ENCODE results near the gene RIBC1.
A peak's percentile ranks its signal among the peaks of the same experiment; 100 is the strongest.
"Not testable (repeated sequence)": the region's sequence is repeated elsewhere in the genome, so short reads cannot be mapped to it uniquely, and the experiment has no call there.

The RIBC1 gene

DNA sequence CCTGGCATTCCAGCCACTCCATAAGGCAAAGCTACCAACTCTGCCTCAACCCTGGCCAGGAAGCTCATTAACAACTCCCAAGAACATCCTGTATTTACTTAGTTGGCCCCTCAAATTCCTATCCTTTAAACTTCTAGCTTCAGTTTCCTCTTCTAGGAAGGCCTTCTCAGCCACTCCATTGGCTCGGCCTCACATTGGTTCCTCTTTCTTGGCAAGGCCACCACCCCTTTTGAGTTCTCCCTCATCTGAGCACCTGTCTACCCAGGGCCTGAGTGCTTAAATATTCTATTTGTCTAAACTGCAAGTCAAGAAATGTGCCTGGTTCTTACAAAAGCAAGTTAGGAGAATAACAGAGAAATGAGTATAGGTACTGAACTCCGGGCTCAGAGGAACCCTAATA lies 10.2 kb upstream of the RIBC1 start:
- DNase-seq (ENCODE audit: low read depth) = no peak
- in situ Hi-C loops (cut with HindIII; ENCODE audit: low sequenced_read_pairs) = no loop called here
- TF ChIP-seq, protein P1, sequence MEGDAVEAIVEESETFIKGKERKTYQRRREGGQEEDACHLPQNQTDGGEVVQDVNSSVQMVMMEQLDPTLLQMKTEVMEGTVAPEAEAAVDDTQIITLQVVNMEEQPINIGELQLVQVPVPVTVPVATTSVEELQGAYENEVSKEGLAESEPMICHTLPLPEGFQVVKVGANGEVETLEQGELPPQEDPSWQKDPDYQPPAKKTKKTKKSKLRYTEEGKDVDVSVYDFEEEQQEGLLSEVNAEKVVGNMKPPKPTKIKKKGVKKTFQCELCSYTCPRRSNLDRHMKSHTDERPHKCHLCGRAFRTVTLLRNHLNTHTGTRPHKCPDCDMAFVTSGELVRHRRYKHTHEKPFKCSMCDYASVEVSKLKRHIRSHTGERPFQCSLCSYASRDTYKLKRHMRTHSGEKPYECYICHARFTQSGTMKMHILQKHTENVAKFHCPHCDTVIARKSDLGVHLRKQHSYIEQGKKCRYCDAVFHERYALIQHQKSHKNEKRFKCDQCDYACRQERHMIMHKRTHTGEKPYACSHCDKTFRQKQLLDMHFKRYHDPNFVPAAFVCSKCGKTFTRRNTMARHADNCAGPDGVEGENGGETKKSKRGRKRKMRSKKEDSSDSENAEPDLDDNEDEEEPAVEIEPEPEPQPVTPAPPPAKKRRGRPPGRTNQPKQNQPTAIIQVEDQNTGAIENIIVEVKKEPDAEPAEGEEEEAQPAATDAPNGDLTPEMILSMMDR (IDR thresholded peaks at IDR 0.05; ENCODE audit: low read depth, low read length, missing control alignments) = no peak
- no peak overlapping the region for H3K4me3 ChIP-seq (ENCODE audit: low read depth, low read length)

DNA sequence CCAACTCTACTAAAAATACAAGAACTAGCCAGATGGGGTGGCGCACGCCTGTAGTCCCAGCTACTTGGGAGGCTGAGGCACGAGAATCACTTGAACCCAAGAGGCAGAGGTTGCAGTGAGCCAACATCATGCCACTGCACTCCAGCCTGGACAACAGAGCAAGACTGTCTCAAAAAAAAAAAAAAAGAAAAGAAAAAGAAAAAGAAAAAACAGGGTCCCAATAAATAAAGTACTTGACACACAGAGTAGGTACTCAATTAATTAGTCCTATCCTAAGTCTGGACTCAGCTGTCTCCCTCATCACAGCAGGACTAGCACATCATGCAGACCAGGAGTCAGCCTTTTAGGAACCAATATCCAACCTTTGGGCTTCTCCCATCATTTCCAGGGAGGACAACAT lies 2.3 kb upstream of the RIBC1 start:
- H3K4me3 ChIP-seq (ENCODE audit: low read depth, low read length); in situ Hi-C loops (cut with HindIII; ENCODE audit: low sequenced_read_pairs); DNase-seq (ENCODE audit: low read depth): not testable (repeated sequence)

DNA sequence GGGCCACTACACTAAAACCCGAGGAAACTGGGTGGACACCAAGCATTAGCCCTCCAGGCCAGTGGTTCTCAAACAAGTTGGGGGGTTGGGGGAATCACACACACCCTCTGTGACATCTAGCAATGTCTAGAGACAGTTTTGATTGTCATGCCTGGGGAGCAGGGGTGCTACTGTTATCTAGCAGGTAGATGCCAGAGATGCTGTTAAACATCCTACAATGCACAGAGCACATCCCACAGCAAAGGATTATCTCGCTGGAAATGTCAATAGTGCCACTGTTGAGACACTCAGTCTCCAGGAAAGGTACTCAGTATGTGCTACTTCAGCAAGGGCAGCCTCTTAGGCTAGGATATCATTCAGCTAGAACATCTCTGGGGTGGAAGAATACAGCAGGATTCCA lies 1.5 kb upstream of the RIBC1 start:
- TF ChIP-seq, protein P1 (IDR thresholded peaks at IDR 0.05; ENCODE audit: low read depth, low read length, missing control alignments) = no peak
- DNase-seq (ENCODE audit: low read depth) = no peak
- in situ Hi-C loops (cut with HindIII; ENCODE audit: low sequenced_read_pairs) = no loop called here
- H3K4me3 ChIP-seq (ENCODE audit: low read depth, low read length) = peak overlapping the region; percentile 88

DNA sequence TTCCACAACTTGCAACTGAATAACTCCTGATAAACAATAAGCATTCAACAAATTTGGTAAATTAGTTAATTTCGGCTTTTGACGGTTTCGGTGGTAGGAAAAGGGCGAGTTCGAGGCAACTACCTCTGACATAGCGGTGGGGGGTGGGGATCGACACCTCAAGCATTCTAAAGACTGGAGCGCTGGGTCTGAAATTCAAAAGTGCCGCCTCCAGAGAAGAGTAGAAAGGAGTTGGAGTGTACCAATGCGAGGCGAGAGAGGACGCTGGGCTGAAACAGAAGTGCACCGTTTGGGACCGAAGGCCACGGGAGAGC lies 944 bp upstream of the RIBC1 start:
- in situ Hi-C loops (cut with HindIII; ENCODE audit: low sequenced_read_pairs) = no loop called here
- no peak for DNase-seq (ENCODE audit: low read depth)
- peak overlapping the region; percentile 88 for H3K4me3 ChIP-seq (ENCODE audit: low read depth, low read length)
- TF ChIP-seq, protein P1 (IDR thresholded peaks at IDR 0.05; ENCODE audit: low read depth, low read length, missing control alignments) = no peak

DNA sequence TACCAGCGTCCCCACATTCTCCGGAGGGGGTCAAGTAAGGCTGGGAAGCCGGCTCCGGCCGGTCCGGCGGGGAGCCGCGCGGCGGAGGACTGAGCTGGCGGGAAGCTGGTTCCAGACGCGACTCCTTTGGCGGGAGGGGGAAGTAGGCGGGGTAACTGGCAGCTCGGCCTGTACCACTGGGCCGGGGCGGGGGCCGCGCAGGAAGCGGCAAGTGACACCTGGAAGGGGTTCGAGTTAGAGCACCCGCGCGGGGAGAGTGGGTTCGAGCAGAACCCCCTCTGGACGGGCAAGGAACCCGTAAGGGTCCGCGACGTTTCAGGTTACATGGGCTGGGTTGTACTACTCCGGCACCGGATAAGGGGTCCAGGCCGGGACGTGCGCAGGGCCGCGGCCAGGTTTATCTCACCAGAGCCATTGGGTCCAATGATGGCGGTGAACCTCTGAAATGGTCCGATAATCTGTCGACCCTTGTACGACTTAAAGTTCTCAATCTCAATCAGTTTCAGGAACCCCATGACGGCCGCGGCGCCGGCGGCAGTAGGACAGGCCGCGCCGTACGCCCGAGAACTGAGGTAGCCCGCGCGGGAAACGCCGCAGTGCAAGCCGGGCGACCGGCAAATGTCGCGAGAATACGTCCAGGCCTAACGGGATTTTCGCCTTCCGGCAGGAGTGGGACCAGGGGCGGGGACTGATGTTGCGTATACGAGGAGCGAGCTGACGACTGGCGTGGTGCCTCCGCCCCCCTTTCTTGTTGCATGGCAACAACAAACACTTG lies 400 bp upstream of the RIBC1 start, which contains the start of gene SMC1A:
Gene SMC1A, minus strand, starts transcription at position 569 of the 775 bp plus-strand sequence. Its CDS starts 54 bp downstream, at position 515.
- TF ChIP-seq, protein P1 (IDR thresholded peaks at IDR 0.05; ENCODE audit: low read depth, low read length, missing control alignments) = no peak
- in situ Hi-C loops (cut with HindIII; ENCODE audit: low sequenced_read_pairs) = no loop called here
- DNase-seq (ENCODE audit: low read depth) = peak; percentile 97
- H3K4me3 ChIP-seq (ENCODE audit: low read depth, low read length) = peak within 1 kb of the TSS; percentile 88

DNA sequence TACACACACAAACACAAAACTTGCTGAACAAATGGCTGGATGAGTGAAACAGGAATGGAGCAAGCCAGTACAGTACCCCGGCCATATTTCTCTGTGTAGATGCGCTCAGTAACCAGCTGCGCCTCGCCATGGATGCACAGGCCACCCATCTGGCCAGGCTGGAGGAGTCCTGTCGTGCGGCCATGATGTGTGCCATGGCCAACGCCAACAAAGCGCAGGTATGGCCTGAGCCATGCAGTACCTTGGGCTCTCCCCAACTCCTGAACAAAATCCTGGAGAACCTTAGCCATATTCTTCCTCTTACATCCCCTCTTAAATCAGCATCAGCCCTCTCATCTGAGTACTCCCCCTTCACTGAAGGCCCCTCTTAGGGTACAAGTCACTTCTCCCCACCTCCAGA lies 7.1 kb downstream of the RIBC1 start:
- DNase-seq (ENCODE audit: low read depth) = no peak
- in situ Hi-C loops (cut with HindIII; ENCODE audit: low sequenced_read_pairs) = no loop called here
- TF ChIP-seq, protein P1 (IDR thresholded peaks at IDR 0.05; ENCODE audit: low read depth, low read length, missing control alignments) = no peak
- H3K4me3 ChIP-seq (ENCODE audit: low read depth, low read length) = no peak overlapping the region

DNA sequence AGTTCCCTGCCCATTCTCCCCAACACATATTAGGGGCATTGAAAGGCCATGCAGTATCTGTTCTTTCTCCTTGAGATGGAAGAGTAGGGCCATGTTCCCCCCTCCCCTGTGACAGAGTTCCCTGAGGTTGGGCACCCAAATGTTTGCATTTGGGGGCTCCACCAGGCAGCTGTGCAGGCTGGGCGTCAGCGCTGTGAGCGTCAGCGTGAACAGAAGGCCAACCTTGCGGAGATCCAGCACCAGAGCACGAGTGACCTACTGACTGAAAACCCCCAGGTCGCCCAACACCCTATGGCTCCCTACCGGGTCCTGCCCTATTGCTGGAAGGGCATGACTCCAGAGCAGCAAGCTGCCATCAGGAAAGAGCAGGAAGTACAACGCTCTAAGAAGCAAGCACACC lies 7.6 kb downstream of the RIBC1 start:
- no peak overlapping the region for H3K4me3 ChIP-seq (ENCODE audit: low read depth, low read length)
- in situ Hi-C loops (cut with HindIII; ENCODE audit: low sequenced_read_pairs) = no loop called here
- TF ChIP-seq, protein P1 (IDR thresholded peaks at IDR 0.05; ENCODE audit: low read depth, low read length, missing control alignments) = no peak
- no peak for DNase-seq (ENCODE audit: low read depth)

Measured in astrocyte of the cerebellum (primary cell).